Stimulated activated CD8-positive, alpha-beta memory T cell treated with anti-CD3 and anti-CD28 coated beads, Interleukin-15, amount 100 ng/mL, for 4 hours (primary cell): Measurements from ENCODE around the gene AFF3.
"Not testable (repeated sequence)": the region's sequence is repeated elsewhere in the genome, so short reads cannot be mapped to it uniquely, and the experiment has no call there.

ENCODE experiments used
- DNase-seq, 2 donors: peaks; one replicate each; pipeline ENCODE4 v3.0.0-alpha.2; 2020; ENCODE audit warnings: low read depth in 2 of 2

The AFF3 gene

DNA sequence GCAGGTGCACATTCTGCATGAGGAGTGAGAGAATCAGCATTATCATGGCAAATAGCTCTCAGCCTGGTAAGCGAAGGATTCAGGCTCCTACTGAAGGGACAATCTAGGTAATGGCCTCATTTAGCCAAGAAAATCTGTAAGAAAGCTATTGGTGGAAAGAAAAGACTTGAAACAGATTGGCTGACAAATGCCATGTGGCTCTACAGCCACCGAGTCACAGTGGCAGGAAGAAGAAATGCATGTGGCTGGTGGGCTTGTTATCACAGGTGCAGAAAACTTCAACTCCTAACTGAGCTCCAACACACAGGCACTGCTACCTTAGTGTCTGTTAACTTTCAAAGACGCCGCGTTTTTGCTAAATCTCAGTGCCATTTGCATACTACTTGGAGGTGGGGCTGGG is 592.0 kb downstream of the AFF3 start:
- no peak for DNase-seq

DNA sequence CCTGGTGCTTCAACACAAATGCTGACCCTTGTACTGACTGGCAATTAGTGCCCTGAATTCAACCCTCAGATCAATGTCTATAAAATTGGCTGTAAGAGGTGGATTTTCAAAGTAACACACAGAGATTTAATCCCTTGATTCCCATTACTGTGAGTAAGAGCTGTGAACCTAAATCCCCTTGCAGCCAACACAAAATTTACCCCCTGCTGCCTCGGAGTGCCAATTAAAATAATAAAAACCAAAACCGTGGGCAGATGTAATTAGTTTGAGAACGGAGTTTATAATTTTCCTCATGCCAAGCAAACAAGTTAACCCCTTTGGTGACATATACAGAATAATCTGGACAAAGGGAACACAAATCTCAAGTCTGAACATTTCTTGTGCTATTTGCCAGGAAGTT is 596.8 kb downstream of the AFF3 start:
- DNase-seq, result no peak

DNA sequence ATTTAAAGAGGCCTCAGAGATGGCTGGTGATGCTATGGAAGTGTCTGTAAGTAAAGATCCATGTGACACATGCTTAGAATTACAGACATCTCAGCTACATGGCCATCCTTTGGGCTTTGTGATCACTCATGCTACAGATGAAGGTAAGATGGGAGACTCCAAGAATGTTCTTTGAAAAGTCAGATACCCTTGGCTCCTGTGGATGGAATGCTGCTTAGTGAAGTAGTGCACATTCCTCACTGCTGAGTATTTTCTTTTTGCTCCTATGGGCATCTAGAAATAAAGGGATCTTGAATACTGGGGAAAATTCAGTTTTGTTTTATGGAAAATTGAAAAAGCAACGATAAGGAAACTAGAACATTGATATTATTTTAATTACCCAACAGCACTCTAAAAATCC is 597.3 kb downstream of the AFF3 start:
- DNase-seq, result no peak

DNA sequence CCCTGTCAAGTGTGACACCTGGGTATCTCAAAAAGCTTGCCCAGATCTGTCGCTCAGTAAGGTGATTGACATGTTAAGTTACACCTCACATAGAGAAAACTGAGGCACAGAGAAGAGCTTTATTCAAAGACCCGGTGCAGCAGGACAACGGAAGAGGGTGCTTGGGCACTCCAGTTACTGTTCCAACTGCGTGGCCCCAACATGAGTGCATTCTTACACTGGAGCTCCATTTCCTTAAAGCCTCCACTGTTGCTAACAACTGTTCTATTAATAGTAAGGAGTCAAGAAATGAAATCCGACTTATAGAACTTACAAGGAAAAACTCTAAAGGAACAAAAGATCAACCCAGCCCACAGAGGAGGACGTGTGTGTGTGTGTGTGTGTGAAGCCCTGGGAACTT is 597.8 kb downstream of the AFF3 start:
- DNase-seq, result no peak

DNA sequence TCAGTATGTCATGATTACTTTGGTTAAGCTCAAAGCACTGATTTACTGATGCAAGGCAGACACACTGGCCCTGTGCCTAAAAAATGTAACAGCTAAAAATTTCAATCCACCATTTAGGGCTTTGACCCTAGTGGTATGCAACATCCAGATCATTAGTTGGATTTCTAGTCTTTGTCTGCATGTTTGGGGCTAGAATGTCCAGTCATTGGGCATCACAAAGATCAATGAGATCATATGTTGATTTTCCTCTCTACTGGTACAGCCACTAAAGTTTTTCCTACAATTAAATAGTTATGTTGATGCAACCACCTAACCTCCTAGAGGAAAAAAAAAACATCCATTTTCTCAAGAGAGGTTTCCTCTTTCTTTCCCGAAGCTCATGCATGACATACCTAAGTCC is 599.1 kb downstream of the AFF3 start:
- DNase-seq, result no peak

DNA sequence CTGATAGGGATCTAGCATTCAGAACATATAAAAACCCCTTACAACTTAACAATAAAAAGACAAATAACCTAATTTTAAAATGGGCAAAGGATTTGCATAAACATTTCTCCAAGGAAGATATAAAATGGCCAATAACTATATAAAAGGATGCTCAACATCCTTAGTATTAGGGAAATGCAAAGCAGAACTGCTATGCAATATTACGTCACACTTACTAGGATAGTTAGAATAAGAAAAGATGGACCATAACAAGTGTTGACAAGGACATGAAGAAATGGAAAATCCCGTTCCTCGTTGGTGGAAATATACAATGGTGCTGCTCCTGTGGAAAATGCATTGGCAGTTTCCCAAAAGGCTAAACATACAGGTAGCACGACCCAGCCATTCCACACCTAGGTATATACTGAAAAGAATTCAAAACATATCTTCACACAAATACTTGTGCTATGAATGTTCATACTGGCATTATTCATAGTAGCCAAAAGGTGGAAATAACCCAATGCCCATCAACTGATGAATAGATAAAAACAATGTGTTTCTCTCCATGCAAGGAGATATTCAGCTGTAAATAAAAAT is 604.4 kb downstream of the AFF3 start:
- no peak for DNase-seq

DNA sequence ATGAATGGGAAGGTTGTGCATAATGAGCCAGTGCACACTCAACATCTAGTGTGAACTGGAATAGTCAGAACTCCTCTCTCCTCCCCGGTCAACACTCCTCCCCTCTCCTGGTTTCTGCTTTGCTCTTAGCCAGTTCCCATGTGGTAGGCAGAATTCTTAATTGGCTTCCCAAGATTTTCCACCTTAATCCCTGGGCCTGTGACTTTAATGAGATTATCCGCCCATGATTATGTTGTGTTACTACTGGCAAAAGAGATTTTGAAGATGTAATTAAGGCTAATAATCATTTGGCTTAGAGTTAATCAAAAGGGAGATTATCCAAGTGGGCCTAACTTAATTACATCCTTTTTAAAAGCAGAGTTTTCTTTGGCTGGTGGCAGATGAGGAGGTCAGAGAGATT is 618.3 kb downstream of the AFF3 start:
- no peak for DNase-seq

DNA sequence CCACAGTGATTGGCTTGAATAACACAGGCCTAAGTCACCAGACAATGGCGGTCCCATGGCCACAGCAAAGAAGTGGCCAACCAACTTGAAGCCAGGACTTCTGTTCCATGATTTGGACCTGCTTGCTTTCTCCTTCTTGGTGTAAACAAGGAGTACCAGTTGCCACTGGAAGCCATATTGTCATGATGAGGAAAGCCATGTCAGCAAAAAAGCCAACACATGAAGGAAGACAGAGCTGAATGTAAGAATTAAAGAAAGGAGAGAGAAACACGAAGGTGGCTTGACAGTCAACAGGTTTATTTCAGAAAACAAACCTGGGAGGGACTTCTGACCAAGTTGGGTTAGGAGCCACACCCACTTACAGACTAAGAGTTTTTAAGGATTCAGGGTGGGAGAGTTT is 620.2 kb downstream of the AFF3 start:
- no peak for DNase-seq

DNA sequence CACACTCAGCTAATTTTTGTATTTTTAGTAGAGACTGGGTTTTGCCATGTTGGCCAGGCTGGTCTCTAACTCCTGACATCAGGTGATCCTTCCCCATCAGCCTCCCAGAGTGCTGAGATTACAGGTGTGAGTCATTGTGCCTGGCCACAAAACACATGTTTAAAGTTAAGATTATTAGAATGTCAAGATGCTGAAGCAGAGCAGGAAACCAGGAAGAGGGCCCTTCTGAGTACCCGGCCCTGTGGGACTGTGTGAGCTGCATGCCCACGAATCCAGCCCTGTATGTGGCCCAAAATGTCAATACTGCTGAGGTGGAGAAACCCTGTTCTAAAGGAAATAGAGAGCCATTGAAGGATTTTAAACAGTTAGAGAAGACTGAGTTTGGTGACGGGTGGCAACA is 621.6 kb downstream of the AFF3 start:
- no peak for DNase-seq

DNA sequence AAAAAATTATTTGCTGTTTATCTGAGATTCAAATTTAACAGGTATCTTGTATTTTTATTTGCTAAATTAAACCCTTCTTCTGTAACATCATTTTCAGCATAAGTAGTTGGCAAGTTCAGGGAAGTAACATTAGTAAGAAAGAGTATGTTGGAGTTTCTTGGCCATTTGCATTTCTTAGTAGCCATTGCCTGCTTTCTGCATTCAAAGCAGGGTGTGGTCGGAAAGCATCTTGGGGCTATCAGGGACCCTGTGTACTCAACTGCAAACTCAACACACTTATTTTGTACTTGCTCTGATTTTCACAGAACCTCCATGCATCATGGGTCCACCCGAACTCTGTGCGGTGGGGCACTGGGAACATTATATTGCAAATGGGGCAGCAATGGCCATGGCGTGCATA is 622.2 kb downstream of the AFF3 start:
- no peak for DNase-seq

DNA sequence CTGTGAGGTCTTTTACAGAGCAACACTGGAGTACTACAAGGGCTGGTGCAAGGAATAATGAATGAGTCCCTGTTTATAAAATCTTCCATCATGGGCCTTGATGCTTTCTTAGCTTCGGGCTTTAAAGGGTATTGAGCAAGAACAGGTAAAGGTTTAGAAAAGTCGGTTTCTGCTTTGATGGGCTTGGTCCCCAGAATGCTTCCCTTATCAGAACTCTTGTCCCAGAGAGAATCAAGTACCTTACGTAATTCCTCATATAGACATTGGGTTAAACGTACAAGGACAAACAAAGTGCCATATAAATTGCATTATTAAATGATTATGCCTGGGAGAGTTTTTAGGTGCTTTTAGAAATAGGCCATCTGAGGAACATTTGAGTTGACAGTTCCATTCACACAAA is 628.0 kb downstream of the AFF3 start:
- DNase-seq, result no peak

DNA sequence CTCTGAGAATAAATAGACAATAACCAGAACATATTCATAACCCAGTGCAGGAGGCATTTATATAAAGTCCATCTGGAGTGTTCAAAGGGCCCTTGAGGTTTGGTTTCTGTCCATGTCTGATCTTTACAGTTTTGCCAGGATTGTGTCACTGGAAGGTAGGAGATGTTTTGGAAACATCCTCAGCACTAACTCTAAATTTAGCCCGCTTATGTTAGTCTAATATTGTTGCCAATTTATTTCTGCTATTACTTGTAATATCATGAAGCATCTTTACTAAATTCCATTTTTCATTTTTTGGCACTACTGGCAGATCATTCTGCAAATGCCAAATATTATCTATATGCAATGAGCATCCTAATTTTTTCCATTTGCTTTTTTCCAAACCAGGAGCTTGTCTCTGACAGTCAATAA is 630.2 kb downstream of the AFF3 start:
- no peak for DNase-seq

DNA sequence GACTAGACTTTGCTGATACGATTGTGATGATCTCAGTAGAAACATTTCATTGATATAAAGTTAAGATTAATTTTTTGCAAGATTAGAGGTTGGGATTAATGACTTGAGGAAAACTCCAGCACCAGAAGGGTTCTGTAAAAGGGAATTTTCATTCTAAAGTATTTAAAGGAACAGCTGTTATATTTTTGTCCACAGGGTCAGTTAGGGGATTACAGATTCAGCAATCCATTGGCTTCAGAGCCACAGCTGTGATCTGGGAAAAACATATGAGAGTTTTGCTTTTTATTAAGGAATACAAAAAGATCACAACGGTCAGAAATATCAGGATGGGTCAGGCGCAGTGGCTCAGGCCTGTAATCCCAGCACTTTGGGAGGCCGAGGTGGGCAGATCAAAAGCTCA is 633.0 kb downstream of the AFF3 start:
- DNase-seq, result no peak

DNA sequence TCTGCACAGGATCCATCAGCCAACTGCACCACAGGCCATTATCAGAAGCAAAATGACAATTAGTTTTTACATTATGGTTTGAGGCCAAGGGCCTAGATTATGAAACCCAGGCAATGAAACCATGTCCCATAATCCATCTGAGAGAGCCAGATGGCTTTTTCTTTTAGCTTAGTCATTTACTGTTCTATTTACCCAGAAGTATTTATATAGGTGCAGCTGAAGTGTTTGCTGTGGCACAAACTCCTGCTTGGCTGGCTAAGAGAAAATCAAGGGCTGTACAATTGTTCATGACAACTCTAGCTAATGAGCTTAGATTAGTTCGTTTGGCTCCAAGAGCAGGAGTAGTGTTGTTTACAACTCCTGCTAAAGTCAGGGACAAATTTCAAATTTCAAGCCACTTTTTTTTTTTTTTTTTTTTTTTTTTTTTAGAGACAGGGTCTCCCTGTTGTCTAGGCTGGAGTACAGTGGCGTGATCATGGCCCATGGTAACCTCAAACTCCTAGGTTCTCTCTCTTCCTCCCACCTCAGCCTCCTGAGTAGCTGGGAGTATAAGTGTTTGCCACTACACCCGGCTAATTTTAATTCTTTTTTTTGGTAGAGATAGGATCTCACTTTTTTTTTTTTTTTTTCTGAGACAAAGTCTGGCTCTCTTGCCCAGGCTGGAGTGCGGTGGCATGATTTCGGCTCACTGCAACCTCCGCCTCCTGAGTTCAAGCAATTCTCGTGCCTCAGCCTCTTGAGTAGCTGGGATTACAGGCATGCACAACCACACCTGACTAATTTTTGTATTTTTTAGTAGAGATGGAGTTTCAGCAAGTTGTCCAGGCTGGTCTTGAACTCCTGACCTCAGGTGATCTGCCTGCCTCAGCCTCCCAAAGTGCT is 634.2 kb downstream of the AFF3 start:
- no peak for DNase-seq

DNA sequence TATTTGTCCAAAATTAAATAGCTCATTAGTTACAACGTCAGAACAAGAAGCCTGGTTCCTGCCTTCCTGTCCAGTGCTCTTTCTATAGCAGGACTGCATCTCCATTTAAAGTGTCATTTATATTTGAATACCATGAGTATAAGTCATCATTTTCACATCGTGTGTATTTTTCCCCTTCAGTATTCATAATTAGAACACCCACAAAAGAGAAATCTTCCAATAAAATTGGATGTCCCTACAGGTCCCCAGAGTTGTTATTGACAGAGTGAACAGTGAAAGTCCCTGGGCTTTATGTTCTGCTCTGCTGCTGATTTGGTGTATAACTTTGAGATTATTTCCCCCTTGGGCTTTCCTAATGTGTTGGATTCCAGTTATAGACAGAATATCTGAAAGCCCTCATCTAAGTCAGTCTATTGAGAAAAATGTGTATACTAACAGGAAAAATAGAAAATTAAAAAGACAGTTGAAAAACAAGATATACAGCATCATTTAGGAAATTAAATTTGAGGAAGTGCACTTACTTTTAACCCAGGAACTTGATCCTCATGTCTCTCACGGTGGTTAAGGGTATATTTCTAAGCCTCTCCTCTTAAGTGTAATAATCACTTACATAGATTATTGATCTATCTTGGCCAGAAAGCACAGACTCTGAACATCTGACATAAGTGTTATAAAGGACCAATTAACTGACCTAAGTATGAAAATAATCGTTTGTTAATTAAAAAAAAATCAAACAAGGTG is 637.4 kb downstream of the AFF3 start:
- no peak for DNase-seq

DNA sequence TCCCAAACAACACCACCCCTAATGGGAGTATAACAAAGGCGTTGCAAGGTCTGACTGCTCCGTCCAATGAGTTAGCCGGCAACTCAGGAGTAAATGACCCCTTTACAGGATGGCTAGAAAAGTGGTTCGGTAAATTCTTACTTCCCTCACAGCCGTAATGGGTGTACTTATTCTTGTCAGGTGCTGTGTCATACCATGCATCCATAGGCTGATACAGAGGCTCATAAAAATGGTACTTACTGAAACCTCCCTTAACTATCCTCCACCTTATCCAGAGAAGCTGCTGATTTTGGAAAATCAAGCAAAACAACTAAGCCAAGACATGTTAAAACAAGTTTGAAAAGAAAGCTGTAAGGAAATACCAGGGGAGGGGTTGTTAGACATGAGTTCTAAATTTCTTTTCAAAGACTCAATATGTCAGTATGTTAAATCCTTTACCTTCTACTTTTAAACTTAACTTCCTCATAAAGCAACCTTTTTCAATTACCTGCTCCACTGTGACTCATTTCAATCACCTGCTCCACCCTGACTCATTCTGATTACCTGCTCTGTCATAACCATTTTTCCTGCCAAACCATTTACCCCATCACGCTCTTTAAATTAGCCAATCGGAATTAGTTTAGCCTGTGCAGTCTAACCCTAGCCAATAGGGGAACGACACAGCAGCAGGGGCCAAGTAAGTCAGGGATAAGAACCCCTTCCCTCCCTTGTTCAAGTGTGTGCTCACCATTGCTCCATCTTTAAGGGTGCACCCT is 638.6 kb downstream of the AFF3 start:
- DNase-seq, result not testable (repeated sequence)

DNA sequence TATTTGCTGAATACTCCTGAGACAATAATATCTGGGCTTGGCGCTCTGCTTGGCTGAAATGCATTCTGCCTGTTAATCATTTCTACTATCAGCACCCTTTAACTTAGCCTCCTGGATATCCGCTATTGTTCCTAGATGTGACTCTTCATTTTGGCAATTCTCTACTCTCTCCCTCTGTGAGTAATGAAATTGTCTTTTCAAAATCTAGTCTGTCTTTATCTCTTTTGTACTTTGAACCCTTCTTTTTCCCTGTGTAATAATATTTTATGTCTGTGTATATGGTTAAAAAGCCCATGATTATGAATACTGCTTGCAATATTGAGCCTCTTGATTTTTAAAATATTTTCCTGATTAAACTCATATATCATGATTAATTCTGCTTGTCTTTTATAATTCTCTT is 646.4 kb downstream of the AFF3 start:
- DNase-seq, result no peak
